Hematopoietic multipotent progenitor cell treated with erythropoietin and hydrocortisone succinate and interleukin-3 and kit ligand, for 4 days (in vitro differentiated cells): ENCODE data around the gene RNU1-2.
"Not testable (repeated sequence)": the region's sequence is repeated elsewhere in the genome, so short reads cannot be mapped to it uniquely, and the experiment has no call there.

Experiments
- DNase-seq: peaks from one replicate; pipeline ENCODE4 v3.0.0-alpha.2; 2015

RNU1-2 gene

GRCh38 chr1:16888860-16889816 is 6.6 kb upstream of the RNU1-2 start:
- peak; percentile 82 for DNase-seq

- DNase-seq, result peak; percentile 48
Observed at GRCh38 chr1:16890539-16891021, 5.2 kb upstream of the RNU1-2 start.

GRCh38 chr1:16891057-16891456 is 4.7 kb upstream of the RNU1-2 start:
- DNase-seq, result not testable (repeated sequence)

- DNase-seq, result not testable (repeated sequence)
Observed at GRCh38 chr1:16892978-16893525, 2.7 kb upstream of the RNU1-2 start.

GRCh38 chr1:16893796-16894195 is 2.0 kb upstream of the RNU1-2 start:
- DNase-seq, result not testable (repeated sequence)

- DNase-seq, result not testable (repeated sequence)
Observed at GRCh38 chr1:16894338-16894737, 1.4 kb upstream of the RNU1-2 start.

GRCh38 chr1:16895233-16895597 is 565 bp upstream of the RNU1-2 start:
- DNase-seq, result not testable (repeated sequence)

- peak; percentile 84 for DNase-seq
Observed at GRCh38 chr1:16896316-16897055, 706 bp downstream of the RNU1-2 start.

GRCh38 chr1:16897653-16898052 is 1.9 kb downstream of the RNU1-2 start:
- DNase-seq, result not testable (repeated sequence)

- not testable (repeated sequence) for DNase-seq
Observed at GRCh38 chr1:16898298-16898697, 2.5 kb downstream of the RNU1-2 start.

GRCh38 chr1:16899020-16899419 is 3.2 kb downstream of the RNU1-2 start:
- not testable (repeated sequence) for DNase-seq

GRCh38 chr1:16900751-16901150 is 5.0 kb downstream of the RNU1-2 start:
- peak; percentile 46 for DNase-seq

GRCh38 chr1:16901371-16901770 is 5.6 kb downstream of the RNU1-2 start:
- DNase-seq, result not testable (repeated sequence)

- no peak for DNase-seq
Observed at GRCh38 chr1:16903054-16903453, 7.3 kb downstream of the RNU1-2 start.

GRCh38 chr1:16903458-16903796 is 7.6 kb downstream of the RNU1-2 start:
- DNase-seq, result no peak

GRCh38 chr1:16904560-16905109 is 8.9 kb downstream of the RNU1-2 start:
- DNase-seq, result peak; percentile 100

- DNase-seq, result peak; percentile 94
Observed at GRCh38 chr1:16905110-16905867, 9.5 kb downstream of the RNU1-2 start.

GRCh38 chr1:16905868-16906702 is 10.3 kb downstream of the RNU1-2 start:
- DNase-seq, result no peak

- no peak for DNase-seq
Observed at GRCh38 chr1:16906873-16907272, 11.1 kb downstream of the RNU1-2 start.

GRCh38 chr1:16907870-16908758 is 12.3 kb downstream of the RNU1-2 start:
- DNase-seq, result no peak
